Bone marrow (tissue), 2 donors: ENCODE data around the gene AKAP1.

ENCODE experiments used
- DNase-seq, 2 donors: peaks; one replicate each; lab custom pipeline; 2025; lab: John Stamatoyannopoulos, UW

Gene AKAP1, protein sequence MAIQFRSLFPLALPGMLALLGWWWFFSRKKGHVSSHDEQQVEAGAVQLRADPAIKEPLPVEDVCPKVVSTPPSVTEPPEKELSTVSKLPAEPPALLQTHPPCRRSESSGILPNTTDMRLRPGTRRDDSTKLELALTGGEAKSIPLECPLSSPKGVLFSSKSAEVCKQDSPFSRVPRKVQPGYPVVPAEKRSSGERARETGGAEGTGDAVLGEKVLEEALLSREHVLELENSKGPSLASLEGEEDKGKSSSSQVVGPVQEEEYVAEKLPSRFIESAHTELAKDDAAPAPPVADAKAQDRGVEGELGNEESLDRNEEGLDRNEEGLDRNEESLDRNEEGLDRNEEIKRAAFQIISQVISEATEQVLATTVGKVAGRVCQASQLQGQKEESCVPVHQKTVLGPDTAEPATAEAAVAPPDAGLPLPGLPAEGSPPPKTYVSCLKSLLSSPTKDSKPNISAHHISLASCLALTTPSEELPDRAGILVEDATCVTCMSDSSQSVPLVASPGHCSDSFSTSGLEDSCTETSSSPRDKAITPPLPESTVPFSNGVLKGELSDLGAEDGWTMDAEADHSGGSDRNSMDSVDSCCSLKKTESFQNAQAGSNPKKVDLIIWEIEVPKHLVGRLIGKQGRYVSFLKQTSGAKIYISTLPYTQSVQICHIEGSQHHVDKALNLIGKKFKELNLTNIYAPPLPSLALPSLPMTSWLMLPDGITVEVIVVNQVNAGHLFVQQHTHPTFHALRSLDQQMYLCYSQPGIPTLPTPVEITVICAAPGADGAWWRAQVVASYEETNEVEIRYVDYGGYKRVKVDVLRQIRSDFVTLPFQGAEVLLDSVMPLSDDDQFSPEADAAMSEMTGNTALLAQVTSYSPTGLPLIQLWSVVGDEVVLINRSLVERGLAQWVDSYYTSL

DNA sequence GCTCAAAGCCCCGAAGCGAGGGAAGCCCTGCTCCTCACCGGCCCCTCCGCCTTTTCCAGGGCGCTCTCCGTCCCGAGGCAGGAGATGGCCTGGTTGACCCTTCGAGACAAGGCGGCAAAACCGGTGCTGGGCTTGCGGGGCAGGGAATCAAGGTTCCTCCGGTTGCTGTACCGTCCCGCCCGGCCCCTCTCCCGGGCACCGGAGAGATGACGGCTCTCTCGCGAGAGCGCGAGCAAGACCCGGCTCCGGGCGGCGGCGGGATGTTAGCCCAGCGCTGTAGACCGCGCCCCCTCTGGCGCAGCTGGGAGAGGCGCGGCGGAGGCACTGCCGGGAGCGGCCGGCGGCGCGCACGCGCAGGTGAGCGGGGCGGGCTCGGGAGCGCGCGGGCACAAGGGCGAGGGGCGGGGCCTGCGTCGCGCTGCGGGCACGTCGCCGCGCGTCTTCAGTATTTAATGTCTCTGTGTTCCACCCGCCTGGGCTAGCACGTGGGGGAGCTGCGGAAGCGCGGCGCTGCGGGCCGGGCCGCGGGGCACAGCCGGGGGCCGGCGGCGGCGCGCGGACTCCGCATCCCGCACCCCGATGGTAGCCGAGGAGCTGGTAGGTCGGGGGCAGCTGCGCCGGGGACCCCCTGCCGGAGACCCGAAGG lies at the start of gene AKAP1:
Gene AKAP1 (plus strand): TSS at position 445 of the 646 bp plus-strand sequence. CDS start 20,219 bp downstream, outside the sequence.
- DNase-seq = peak; percentile 76 to 82

- DNase-seq = no peak
Observed at GRCh38 chr17:57035971-57036481, 49.0 kb upstream of the AKAP1 start.

- DNase-seq = no peak
Observed at GRCh38 chr17:57037411-57037810, 47.6 kb upstream of the AKAP1 start.

- no peak for DNase-seq
Observed at GRCh38 chr17:57038486-57038885, 46.6 kb upstream of the AKAP1 start.

DNA sequence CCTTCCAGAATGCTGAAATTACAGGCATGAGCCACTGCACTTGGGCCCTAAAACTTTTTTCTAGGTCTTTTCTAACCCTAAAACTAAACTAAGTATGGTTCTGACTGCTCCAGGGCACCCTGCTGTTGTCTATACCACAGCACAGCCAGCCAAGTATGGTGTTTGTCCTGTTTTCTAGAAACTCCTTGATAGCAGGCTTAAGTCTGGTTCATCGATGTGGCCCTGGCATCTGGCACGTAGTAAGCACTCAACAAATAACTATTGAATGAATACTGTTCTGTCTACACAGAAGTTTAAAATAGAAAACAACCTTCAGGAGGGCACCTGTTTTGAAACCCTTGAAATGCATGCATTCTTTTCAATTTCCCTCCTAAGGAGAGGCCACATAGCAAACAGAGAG lies 44.5 kb upstream of the AKAP1 start:
- no peak for DNase-seq

DNA sequence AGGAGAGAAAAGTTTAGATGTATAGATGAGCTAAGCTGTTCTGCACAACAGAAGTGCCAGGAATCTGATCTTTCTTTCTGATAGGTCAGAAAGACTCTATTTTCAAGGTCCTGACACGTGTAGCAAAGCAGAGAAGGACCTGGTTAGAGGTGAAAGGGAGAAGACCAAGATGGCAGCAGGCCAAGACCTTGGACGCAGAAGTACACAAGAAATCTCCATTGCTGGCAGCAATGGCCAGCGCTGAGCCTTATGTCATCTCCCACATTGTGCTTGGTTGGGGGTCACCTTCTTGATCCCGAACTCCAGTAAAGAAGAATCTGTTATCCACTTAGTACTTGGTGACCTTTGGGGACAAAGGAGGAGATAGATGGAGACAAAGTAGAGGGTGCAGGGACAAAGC lies 41.8 kb upstream of the AKAP1 start:
- DNase-seq = no peak

DNA sequence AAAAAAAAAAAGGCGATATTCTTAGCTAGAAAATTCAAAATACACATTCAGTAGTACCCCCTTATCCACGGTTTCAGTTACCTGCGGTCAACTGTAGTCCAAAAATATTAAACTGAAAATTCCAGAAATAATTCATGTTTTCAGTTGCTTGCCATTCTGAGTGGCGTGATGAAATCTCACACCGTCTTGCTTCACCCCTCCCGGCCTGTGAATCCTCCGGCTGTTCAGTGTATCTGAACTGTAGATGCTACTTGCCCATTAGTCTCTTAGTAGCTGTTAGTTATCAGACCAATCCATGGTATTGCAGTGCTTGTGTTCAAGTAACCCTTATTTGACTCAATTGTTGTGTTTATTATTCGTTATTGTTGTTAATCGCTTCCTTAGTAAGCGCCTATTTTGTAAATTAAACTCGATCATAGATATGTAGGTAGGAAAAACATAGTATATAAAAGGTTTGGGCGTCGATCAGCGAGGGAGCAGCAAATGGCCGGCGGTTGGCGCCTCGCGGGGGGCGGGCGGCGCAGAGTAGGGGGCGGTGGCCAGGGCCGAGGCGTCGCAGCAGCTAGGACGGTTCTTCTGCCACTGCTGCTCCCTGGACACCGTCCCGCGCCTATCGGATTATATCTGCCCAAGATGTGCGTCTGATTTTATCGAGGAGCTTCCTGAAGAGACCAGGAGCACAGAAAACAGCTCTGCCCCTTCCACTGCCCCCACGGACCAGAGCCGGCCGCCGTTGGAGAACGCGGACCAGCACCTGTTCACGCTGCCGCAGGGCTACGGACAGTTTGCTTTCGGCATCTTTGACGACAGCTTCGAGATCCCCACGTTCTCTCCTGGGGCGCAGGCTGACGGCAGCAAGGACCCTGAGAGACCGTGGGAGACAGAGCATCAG lies 39.8 kb upstream of the AKAP1 start:
- DNase-seq = no peak

DNA sequence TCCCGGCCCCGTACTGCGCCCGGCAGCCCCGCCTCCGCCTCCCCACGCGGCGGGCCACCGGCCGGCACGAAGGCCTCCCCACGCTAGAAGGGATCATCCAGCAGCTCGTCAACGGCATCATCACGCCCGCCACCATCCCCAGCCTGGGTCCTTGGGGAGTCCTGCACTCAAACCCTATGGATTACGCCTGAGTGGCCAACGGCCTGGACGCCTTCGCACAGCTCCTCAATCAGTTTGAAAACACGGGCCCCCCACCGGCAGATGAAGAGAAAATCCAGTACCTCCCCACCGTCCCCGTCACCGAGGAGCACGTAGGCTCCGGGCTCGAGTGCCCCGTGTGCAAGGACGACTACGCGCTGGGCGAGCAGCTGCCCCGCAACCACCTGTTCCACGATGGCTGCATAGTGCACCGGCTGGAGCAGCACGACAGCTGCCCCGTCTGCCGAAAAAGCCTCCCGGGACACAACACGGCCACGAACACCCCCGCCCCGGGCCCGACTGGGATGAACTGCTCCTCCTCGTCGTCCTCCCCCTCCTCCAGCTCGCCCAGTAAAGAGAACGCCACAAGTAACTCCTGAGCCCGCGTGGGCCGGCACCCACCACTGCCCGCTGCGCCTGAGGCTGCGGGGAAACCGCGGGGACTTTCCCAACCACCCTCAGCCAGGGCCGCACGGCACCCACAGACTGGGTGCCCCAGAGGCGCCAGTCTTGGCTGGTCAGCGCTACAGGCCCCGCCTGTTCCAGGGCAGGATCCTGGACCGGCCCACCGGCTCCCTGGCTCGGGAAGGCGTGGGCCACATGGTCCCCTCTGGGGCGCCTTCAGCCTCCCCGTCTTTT lies 39.0 kb upstream of the AKAP1 start:
- peak in 1 of 2 donors; percentile 29 for DNase-seq

- peak in 1 of 2 donors; percentile 28 for DNase-seq
Observed at GRCh38 chr17:57046749-57047148, 38.3 kb upstream of the AKAP1 start.

DNA sequence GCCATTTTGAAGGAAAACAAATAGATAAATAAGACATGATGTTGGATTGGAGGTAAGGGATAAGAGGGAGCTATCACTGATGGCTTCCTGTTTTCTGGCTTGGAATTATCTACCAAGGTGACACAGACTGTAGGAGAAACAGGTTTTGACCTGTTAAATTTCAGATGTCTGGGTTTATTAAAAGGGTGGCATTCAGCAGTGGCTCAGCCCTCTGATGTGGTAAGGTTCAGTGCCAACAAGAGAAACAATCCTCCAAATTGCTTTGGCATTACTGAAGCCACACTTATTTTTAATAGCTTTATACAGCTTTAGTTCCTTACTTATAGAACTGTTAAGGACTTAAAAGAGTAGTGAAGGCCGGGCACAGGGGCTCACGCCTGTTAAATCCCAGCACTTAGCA lies 37.0 kb upstream of the AKAP1 start:
- DNase-seq = no peak

GRCh38 chr17:57050306-57050705 lies 34.7 kb upstream of the AKAP1 start:
- DNase-seq = no peak

GRCh38 chr17:57051886-57052361 lies 33.1 kb upstream of the AKAP1 start:
- DNase-seq = no peak

DNA sequence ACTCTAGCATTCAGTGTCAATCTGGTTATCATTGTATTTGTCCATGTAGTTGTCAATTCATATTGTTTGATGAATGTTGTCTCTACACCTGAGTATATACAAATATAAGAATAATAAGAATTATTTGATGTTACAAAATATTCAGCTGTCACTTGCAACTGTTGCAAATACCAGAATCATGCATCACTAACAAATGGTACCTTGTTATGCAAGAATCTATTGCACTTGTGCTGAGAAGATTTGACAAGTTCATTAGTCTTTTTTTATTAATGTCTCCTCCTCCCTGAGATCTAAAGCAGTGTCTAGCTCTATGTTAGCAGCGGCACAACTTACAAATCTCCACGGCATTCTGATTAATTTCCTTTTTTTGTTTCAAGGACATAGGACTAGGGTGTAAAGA lies 22.2 kb upstream of the AKAP1 start:
- no peak for DNase-seq

- DNase-seq = no peak
Observed at GRCh38 chr17:57067162-57067561, 17.9 kb upstream of the AKAP1 start.

DNA sequence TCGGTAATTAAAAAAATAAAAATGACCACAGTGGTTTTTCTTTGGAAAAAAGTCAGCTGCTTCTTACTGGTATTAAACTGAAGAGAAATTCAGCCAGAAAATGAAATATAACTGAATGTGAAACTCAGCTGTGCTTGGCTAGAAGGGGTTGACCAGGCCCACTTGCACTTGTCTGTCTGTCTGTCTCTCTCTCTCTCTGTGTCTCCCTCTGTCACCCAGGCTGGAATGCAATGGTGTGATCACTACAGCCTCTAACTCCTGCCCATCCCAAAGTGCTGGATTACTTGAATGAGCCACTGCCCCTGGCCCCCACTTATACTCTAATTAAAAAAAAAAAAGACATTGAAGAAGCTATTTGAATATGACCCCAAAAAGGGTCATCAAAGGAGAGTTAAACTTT lies 17.3 kb upstream of the AKAP1 start:
- no peak for DNase-seq

DNA sequence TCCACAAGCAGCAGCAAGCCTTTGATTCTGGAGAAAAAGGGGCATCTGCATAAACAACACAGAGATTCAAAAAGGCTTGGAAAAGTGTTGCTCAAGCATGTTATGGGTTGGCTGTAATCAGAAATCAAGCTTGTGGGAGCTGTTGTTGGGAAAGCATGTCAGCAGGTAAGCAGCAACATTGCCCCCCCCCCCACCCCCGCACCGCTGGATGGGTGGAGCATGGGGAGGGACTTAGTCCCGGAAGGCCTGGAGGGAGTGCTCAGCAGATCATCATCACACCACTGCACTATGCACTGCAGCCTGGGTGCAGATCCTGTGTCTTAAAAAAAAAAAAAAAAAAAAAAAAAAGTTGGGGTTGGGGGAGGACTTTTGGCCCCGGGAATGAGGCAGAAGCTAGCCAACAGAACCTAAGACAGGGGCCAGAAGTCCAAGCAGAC lies 16.8 kb upstream of the AKAP1 start:
- no peak for DNase-seq

- no peak for DNase-seq
Observed at GRCh38 chr17:57068707-57069106, 16.3 kb upstream of the AKAP1 start.

- no peak for DNase-seq
Observed at GRCh38 chr17:57071991-57072944, 12.8 kb upstream of the AKAP1 start.

DNA sequence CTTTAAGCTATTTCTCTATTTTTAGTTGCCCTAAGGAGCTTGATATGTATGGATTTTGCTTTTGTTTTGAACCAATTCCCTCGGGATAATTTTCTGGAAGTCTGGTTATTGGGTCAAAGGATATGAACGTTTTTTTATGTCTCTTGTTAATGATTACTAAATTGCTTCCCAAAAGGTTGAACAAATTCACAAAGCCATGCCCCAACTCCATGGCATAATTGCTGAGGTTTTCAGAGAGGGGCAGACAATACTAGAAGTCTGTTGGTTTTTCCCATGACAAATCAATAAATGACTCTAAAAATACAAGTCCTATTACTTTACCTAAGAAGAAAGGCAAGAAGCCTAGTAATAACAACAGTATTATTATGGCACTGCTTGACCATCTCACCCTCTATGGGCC lies 11.4 kb upstream of the AKAP1 start:
- DNase-seq = no peak
